Measurements from ENCODE around the gene KCP.

DNA sequence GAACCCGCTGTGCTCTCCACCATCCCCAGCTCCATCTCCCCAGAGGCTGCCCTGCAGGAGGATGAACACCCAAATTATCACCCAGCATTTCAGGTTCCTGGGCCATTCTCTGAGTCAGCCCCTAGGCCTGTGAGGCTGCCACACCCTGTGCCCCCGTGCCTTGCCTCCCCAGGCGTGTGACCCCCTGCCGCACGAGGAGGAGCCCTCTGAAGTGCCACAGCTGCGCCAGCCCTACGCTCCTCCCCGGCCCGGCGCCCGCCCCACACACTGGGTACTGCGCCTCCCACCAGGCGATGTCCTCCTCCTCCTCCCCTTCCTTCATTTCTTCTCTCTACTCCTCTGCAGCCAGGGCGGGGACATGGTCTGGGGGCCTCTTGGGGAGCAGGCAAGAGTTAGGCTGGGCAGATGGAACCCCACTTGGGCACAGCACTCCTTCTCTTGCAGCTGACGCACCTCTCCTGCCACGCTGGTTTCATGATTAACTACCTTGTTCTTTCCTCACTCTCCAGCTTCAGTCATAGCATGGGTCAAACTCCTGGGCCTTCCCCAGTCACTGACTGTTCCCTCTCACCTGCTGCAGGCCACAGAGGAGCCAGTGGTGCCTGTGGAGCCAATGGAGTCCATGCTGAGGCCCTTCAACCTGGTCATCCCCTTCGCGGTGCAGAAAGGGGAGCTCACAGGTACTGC lies 60.6 kb downstream of the KCP start:
- no peak for TF ChIP-seq POLR2A (IDR thresholded peaks at IDR 0.05)
- TF ChIP-seq, protein P1, sequence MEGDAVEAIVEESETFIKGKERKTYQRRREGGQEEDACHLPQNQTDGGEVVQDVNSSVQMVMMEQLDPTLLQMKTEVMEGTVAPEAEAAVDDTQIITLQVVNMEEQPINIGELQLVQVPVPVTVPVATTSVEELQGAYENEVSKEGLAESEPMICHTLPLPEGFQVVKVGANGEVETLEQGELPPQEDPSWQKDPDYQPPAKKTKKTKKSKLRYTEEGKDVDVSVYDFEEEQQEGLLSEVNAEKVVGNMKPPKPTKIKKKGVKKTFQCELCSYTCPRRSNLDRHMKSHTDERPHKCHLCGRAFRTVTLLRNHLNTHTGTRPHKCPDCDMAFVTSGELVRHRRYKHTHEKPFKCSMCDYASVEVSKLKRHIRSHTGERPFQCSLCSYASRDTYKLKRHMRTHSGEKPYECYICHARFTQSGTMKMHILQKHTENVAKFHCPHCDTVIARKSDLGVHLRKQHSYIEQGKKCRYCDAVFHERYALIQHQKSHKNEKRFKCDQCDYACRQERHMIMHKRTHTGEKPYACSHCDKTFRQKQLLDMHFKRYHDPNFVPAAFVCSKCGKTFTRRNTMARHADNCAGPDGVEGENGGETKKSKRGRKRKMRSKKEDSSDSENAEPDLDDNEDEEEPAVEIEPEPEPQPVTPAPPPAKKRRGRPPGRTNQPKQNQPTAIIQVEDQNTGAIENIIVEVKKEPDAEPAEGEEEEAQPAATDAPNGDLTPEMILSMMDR (IDR thresholded peaks at IDR 0.05), result no peak

Data from breast epithelium (tissue), 3 donors.